Stimulated activated memory B cell treated with anti-CD40 and anti-IgM and Interleukin-4, amounts not matched to agents 10 μg/mL and 1 μg/mL and 100 μg/mL, for 72 hours (primary cell): ENCODE data around the gene HKDC1.

ENCODE experiments used
- ATAC-seq: fragments of 150-1000 bp; cut with Tn5 transposase; 2 replicates; pipeline ENCODE4 v1.10.0; 2021
- H3K27ac Mint-ChIP-seq: one replicate; pipeline ENCODE4 v1.8.0; 2022; ENCODE audit warnings: mild to moderate bottlenecking, mixed read lengths
- H3K27me3 Mint-ChIP-seq: one replicate; pipeline ENCODE4 v1.8.0; 2022; ENCODE audit warnings: mixed read lengths
- H3K36me3 Mint-ChIP-seq: one replicate; pipeline ENCODE4 v1.8.0; 2022; ENCODE audit warnings: mixed read lengths
- H3K4me1 Mint-ChIP-seq: one replicate; pipeline ENCODE4 v1.8.0; 2022; ENCODE audit warnings: mixed read lengths
- H3K4me3 Mint-ChIP-seq: one replicate; pipeline ENCODE4 v1.8.0; 2022; ENCODE audit warnings: mild to moderate bottlenecking, moderate library complexity, mixed read lengths
- H3K9me3 Mint-ChIP-seq: one replicate; pipeline ENCODE4 v1.8.0; 2022; ENCODE audit warnings: mixed read lengths

Gene HKDC1

GRCh38 chr10:69211104-69211503 is 9.0 kb upstream of the HKDC1 start:
- no peaks in the 10 kb centered on the region for H3K27me3 Mint-ChIP-seq
- peaks cover 18% of the 10 kb centered on the region for H3K4me1 Mint-ChIP-seq

GRCh38 chr10:69211524-69211923 is 8.6 kb upstream of the HKDC1 start:
- H3K9me3 Mint-ChIP-seq: peaks cover 3% of the 10 kb centered on the region
- H3K27me3 Mint-ChIP-seq: no peaks in the 10 kb centered on the region
- no peak overlapping the region for H3K27ac Mint-ChIP-seq
- H3K4me3 Mint-ChIP-seq: no peak overlapping the region
- peaks cover 18% of the 10 kb centered on the region for H3K4me1 Mint-ChIP-seq
- no peak for ATAC-seq
- peaks cover 27% of the 10 kb centered on the region for H3K36me3 Mint-ChIP-seq

More at GRCh38 chr10:69211104-69211503, 9.0 kb upstream of the HKDC1 start:
- no peak for ATAC-seq
- Mint-ChIP-seq H3K27ac (no peak overlapping the region), H3K9me3 (peaks cover 3% of the 10 kb centered on the region), H3K4me3 (no peak overlapping the region), H3K36me3 (peaks cover 31% of the 10 kb centered on the region)

- Mint-ChIP-seq H3K4me3 (no peak overlapping the region), H3K4me1 (peaks cover 15% of the 10 kb centered on the region)
Measured at GRCh38 chr10:69213591-69214311, 6.4 kb upstream of the HKDC1 start.

GRCh38 chr10:69214666-69215131 is 5.4 kb upstream of the HKDC1 start:
- H3K4me1 Mint-ChIP-seq: peaks cover 10% of the 10 kb centered on the region
- H3K36me3 Mint-ChIP-seq: no peaks in the 10 kb centered on the region
- no peak overlapping the region for H3K4me3 Mint-ChIP-seq
- ATAC-seq: no peak
- peaks cover 3% of the 10 kb centered on the region for H3K9me3 Mint-ChIP-seq
- no peak overlapping the region for H3K27ac Mint-ChIP-seq
- no peaks in the 10 kb centered on the region for H3K27me3 Mint-ChIP-seq

More at GRCh38 chr10:69213591-69214311, 6.4 kb upstream of the HKDC1 start:
- no peak for ATAC-seq
- Mint-ChIP-seq H3K27ac (no peak overlapping the region), H3K27me3 (no peaks in the 10 kb centered on the region), H3K36me3 (peaks cover 6% of the 10 kb centered on the region), H3K9me3 (peaks cover 3% of the 10 kb centered on the region)

- no peak for ATAC-seq
- Mint-ChIP-seq H3K27me3 (no peaks in the 10 kb centered on the region), H3K9me3 (peaks cover 3% of the 10 kb centered on the region), H3K36me3 (no peaks in the 10 kb centered on the region), H3K27ac (no peak overlapping the region), H3K4me3 (no peak overlapping the region), H3K4me1 (peaks cover 10% of the 10 kb centered on the region)
Measured at GRCh38 chr10:69215405-69216171, 4.5 kb upstream of the HKDC1 start.

- Mint-ChIP-seq H3K4me3 (no peak overlapping the region), H3K4me1 (peaks cover 13% of the 10 kb centered on the region), H3K9me3 (peaks cover 3% of the 10 kb centered on the region), H3K27me3 (no peaks in the 10 kb centered on the region), H3K36me3 (no peaks in the 10 kb centered on the region), H3K27ac (no peak overlapping the region)
- no peak for ATAC-seq
Measured at GRCh38 chr10:69216577-69217118, 3.5 kb upstream of the HKDC1 start.

GRCh38 chr10:69217119-69217754 is 2.9 kb upstream of the HKDC1 start:
- ATAC-seq: no peak
- Mint-ChIP-seq H3K9me3 (peaks cover 3% of the 10 kb centered on the region), H3K27ac (no peak overlapping the region), H3K4me1 (peaks cover 19% of the 10 kb centered on the region), H3K4me3 (no peak overlapping the region), H3K27me3 (no peaks in the 10 kb centered on the region), H3K36me3 (no peaks in the 10 kb centered on the region)

GRCh38 chr10:69218831-69219230 is 1.3 kb upstream of the HKDC1 start:
- H3K27me3 Mint-ChIP-seq: no peaks in the 10 kb centered on the region
- H3K9me3 Mint-ChIP-seq: peaks cover 3% of the 10 kb centered on the region
- no peak overlapping the region for H3K4me3 Mint-ChIP-seq
- no peaks in the 10 kb centered on the region for H3K36me3 Mint-ChIP-seq
- H3K27ac Mint-ChIP-seq: no peak overlapping the region
- no peak for ATAC-seq
- peaks cover 29% of the 10 kb centered on the region for H3K4me1 Mint-ChIP-seq

GRCh38 chr10:69220507-69220906 is 375 bp downstream of the HKDC1 start:
- Mint-ChIP-seq H3K27ac (no peak overlapping the region), H3K36me3 (no peaks in the 10 kb centered on the region), H3K27me3 (no peaks in the 10 kb centered on the region), H3K4me3 (no peak overlapping the region), H3K9me3 (no peaks in the 10 kb centered on the region), H3K4me1 (peaks cover 30% of the 10 kb centered on the region)
- no peak for ATAC-seq

- peak overlapping the region; percentile 14 for H3K4me3 Mint-ChIP-seq
- peak overlapping the region; percentile 83 for H3K27ac Mint-ChIP-seq
- H3K36me3 Mint-ChIP-seq: no peaks in the 10 kb centered on the region
- H3K4me1 Mint-ChIP-seq: peaks cover 36% of the 10 kb centered on the region
- no peaks in the 10 kb centered on the region for H3K27me3 Mint-ChIP-seq
- ATAC-seq: peak; percentile 97
- H3K9me3 Mint-ChIP-seq: no peaks in the 10 kb centered on the region
Measured at GRCh38 chr10:69222157-69223027, 2.3 kb downstream of the HKDC1 start.

- no peaks in the 10 kb centered on the region for H3K9me3 Mint-ChIP-seq
- H3K4me3 Mint-ChIP-seq: peak overlapping the region; percentile 14
- H3K27ac Mint-ChIP-seq: peak overlapping the region; percentile 83
- no peaks in the 10 kb centered on the region for H3K36me3 Mint-ChIP-seq
- no peak for ATAC-seq
- H3K27me3 Mint-ChIP-seq: no peaks in the 10 kb centered on the region
- H3K4me1 Mint-ChIP-seq: peaks cover 42% of the 10 kb centered on the region
Measured at GRCh38 chr10:69223028-69223342, 2.9 kb downstream of the HKDC1 start.

GRCh38 chr10:69224862-69225657 is 4.9 kb downstream of the HKDC1 start:
- no peak for ATAC-seq
- Mint-ChIP-seq H3K36me3 (no peaks in the 10 kb centered on the region), H3K27ac (peak overlapping the region; percentile 57), H3K4me1 (peaks cover 63% of the 10 kb centered on the region), H3K27me3 (no peaks in the 10 kb centered on the region), H3K4me3 (no peak overlapping the region), H3K9me3 (no peaks in the 10 kb centered on the region)

- peaks cover 64% of the 10 kb centered on the region for H3K4me1 Mint-ChIP-seq
- H3K9me3 Mint-ChIP-seq: no peaks in the 10 kb centered on the region
- no peak overlapping the region for H3K4me3 Mint-ChIP-seq
- H3K27me3 Mint-ChIP-seq: no peaks in the 10 kb centered on the region
- H3K27ac Mint-ChIP-seq: no peak overlapping the region
- no peak for ATAC-seq
- H3K36me3 Mint-ChIP-seq: no peaks in the 10 kb centered on the region
Measured at GRCh38 chr10:69225681-69226080, 5.5 kb downstream of the HKDC1 start.

GRCh38 chr10:69226919-69227450 is 6.9 kb downstream of the HKDC1 start:
- Mint-ChIP-seq H3K36me3 (no peaks in the 10 kb centered on the region), H3K4me1 (peaks cover 58% of the 10 kb centered on the region), H3K27me3 (no peaks in the 10 kb centered on the region), H3K4me3 (no peak overlapping the region), H3K9me3 (no peaks in the 10 kb centered on the region), H3K27ac (no peak overlapping the region)
- no peak for ATAC-seq
